ENCODE results near the gene CACHD1. TPM values are rescaled to one million over a fixed set of nuclear protein-coding genes. Genes with fewer than 3 reads are reported as not detected.

Gene CACHD1
- total and polyA plus RNA-seq, 3 donors from 2014 or later, result 7.4 to 10.3 (median 8.3) TPM

DNA sequence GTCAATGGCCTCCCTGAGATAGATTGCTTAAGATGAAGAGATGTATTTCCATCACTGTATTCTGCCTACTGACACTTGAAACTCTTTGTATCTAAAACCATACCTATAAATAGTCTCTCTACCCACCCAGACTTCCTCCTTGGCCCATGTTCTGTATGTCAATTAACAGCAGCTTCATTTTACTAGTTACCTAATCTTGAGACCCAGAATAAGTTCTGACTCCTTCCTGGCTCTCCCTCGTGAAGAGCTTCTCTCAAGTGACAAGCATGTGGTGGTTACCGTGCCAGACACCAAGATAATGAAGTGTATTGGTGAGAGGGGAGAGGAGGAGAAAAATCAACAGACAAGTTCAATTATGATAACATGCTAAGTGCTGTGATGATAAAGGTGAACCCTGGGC lies 146.1 kb downstream of the CACHD1 start:
- intact Hi-C loops (cut with DNase I; ENCODE audit: low total_unique reads), result no loop called here
- Histone ChIP-seq H3K36me3 (ENCODE audit: low read depth, missing control alignments) (no peaks in the 10 kb centered on the region), H3K27ac (no peak overlapping the region), H3K4me3 (no peak overlapping the region), H3K4me1 (no peaks in the 10 kb centered on the region), H3K27me3 (no peaks in the 10 kb centered on the region), H3K9me3 (no peaks in the 10 kb centered on the region)
- no peak for DNase-seq
- no peak for TF ChIP-seq POLR2A (IDR thresholded peaks at IDR 0.05)
- TF ChIP-seq CTCF (IDR thresholded peaks at IDR 0.05), result no peak
- WGBS, 2 donors, result 63 to 74% methylated on average over 2 of the region's 2 CpGs

DNA sequence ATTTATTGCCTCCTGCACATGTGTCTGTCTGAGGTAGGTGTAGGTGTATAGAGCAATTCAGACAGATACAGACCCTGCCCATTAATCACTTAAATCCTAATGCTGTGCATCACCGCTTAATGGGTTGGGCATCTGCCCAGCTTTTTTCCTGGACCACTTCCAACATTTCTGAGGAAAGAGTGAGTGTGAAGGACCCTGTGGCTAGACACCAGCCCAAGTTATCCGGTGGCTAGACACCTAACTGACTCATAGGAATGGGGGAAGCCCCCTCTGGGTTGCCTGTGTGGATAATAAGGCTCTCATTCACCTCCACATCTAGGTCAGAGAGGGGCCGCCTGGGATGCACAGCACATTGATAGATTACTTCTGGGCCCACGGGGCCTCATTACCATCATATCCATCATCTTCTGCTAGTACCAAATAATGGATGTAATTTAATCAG lies 153.8 kb downstream of the CACHD1 start:
- Histone ChIP-seq H3K4me3 (no peak overlapping the region), H3K9me3 (no peaks in the 10 kb centered on the region), H3K4me1 (peaks cover 8% of the 10 kb centered on the region), H3K27me3 (no peaks in the 10 kb centered on the region), H3K27ac (no peak overlapping the region), H3K36me3 (ENCODE audit: low read depth, missing control alignments) (no peaks in the 10 kb centered on the region)
- DNase-seq, result no peak
- 65 to 78% methylated on average over 4 of the region's 4 CpGs for WGBS, 2 donors
- TF ChIP-seq POLR2A (IDR thresholded peaks at IDR 0.05), result no peak
- TF ChIP-seq CTCF (IDR thresholded peaks at IDR 0.05), result no peak
- intact Hi-C loops (cut with DNase I; ENCODE audit: low total_unique reads), result no loop called here

GRCh38 chr1:64624218-64624713 lies 154.3 kb downstream of the CACHD1 start:
- Histone ChIP-seq H3K27me3 (no peaks in the 10 kb centered on the region), H3K4me1 (peaks cover 8% of the 10 kb centered on the region), H3K36me3 (ENCODE audit: low read depth, missing control alignments) (no peaks in the 10 kb centered on the region), H3K27ac (no peak overlapping the region), H3K4me3 (no peak overlapping the region), H3K9me3 (no peaks in the 10 kb centered on the region)
- intact Hi-C loops (cut with DNase I; ENCODE audit: low total_unique reads), result no loop called here
- WGBS, 2 donors, result 37 to 67% methylated on average over 1 of the region's 1 CpG
- no peak for TF ChIP-seq CTCF (IDR thresholded peaks at IDR 0.05)
- no peak for TF ChIP-seq POLR2A (IDR thresholded peaks at IDR 0.05)
- DNase-seq, result peak; percentile 25

- TF ChIP-seq POLR2A (IDR thresholded peaks at IDR 0.05), result no peak
- TF ChIP-seq CTCF (IDR thresholded peaks at IDR 0.05), result no peak
- H3K27me3 ChIP-seq, result no peaks in the 10 kb centered on the region
- no peak overlapping the region for H3K27ac ChIP-seq
- intact Hi-C loops (cut with DNase I; ENCODE audit: low total_unique reads), result no loop called here
- H3K4me3 ChIP-seq, result no peak overlapping the region
- DNase-seq, result no peak
- no peaks in the 10 kb centered on the region for H3K9me3 ChIP-seq
- H3K4me1 ChIP-seq, result peaks cover 8% of the 10 kb centered on the region
- 66 to 67% methylated on average over 2 of the region's 2 CpGs for whole genome bisulfite sequencing, 2 donors
- H3K36me3 ChIP-seq (ENCODE audit: low read depth, missing control alignments), result no peaks in the 10 kb centered on the region
Observed at GRCh38 chr1:64624808-64625207, 154.9 kb downstream of the CACHD1 start.

DNA sequence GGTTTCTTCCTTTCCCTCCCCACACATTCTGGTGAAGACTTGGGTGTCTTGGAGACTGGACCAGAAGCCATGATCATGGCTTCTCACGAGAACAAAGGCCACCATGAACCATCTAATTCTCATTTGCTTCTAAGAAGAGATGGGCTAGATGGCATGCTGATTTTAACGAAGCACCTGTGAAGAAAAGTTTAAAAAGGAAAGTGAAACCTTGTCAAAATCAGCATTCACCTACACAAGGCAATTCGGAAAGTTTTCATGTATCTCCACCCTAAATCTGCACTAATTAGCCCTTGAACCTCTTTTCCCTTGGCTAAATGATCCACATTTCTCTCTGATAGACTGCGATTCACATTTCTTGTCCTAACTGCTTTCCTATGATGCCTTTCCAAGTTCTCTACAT lies 160.7 kb downstream of the CACHD1 start:
- intact Hi-C loops (cut with DNase I; ENCODE audit: low total_unique reads), result no loop called here
- Histone ChIP-seq H3K27me3 (no peaks in the 10 kb centered on the region), H3K9me3 (no peaks in the 10 kb centered on the region), H3K36me3 (ENCODE audit: low read depth, missing control alignments) (no peaks in the 10 kb centered on the region), H3K27ac (no peak overlapping the region), H3K4me1 (no peaks in the 10 kb centered on the region), H3K4me3 (no peak overlapping the region)
- WGBS, 2 donors, result 89 to 93% methylated on average over 4 of the region's 4 CpGs
- no peak for DNase-seq
- TF ChIP-seq CTCF (IDR thresholded peaks at IDR 0.05) (no peak), POLR2A (IDR thresholded peaks at IDR 0.05) (no peak)
